Mesenchymal stem cell (in vitro differentiated cells and primary cell): ENCODE measurements around the gene C11orf97.
A peak's percentile ranks its signal among the peaks of the same experiment; 100 is the strongest.

ENCODE experiments used
- DNase-seq: peaks from one replicate; pipeline ENCODE4 v3.0.0-alpha.2; 2013
- H2AFZ ChIP-seq: one replicate; pipeline ENCODE4 v1.6.1; 2013; ENCODE audit warnings: low read depth, mild to moderate bottlenecking, control low read depth, inconsistent platforms, low read length, moderate library complexity
- H2AK5ac ChIP-seq: 2 replicates; pipeline ENCODE4 v1.6.1; 2013; ENCODE audit warnings: low read length, moderate library complexity, mild to moderate bottlenecking, inconsistent platforms; ENCODE audit not compliant: severe bottlenecking
- H2BK120ac ChIP-seq: one replicate; pipeline ENCODE4 v1.6.1; 2013; ENCODE audit warnings: low read depth, mild to moderate bottlenecking, inconsistent platforms, low read length, moderate library complexity
- H2BK12ac ChIP-seq, 2 experiments: one replicate each; pipeline ENCODE4 v1.6.1; 2013; ENCODE audit warnings: inconsistent platforms in 2 of 2, low read length in 2 of 2, mild to moderate bottlenecking in 2 of 2, moderate library complexity in 2 of 2, control low read depth in 1 of 2
- H2BK15ac ChIP-seq: one replicate; pipeline ENCODE4 v1.6.1; 2013; ENCODE audit warnings: mild to moderate bottlenecking, low read depth, inconsistent platforms; ENCODE audit not compliant: poor library complexity, severe bottlenecking
- H2BK5ac ChIP-seq: 2 replicates; pipeline ENCODE4 v1.6.1; 2013; ENCODE audit warnings: low read depth, mild to moderate bottlenecking, low read length, control low read depth, inconsistent platforms; ENCODE audit not compliant: poor library complexity, severe bottlenecking
- H3K14ac ChIP-seq, 2 experiments: one replicate each; pipeline ENCODE4 v1.6.1; 2013; ENCODE audit warnings: inconsistent platforms in 2 of 2, low read length in 2 of 2, control low read depth in 1 of 2, mild to moderate bottlenecking in 1 of 2, moderate library complexity in 1 of 2
- H3K18ac ChIP-seq, 2 experiments: one replicate each; pipeline ENCODE4 v1.6.1; 2013; ENCODE audit warnings: inconsistent platforms in 2 of 2, low read length in 2 of 2, control low read depth in 1 of 2, low read depth in 1 of 2, mild to moderate bottlenecking in 1 of 2
- H3K23ac ChIP-seq, 2 experiments: one replicate each; pipeline ENCODE4 v1.6.1; 2013; ENCODE audit warnings: inconsistent platforms in 2 of 2, low read length in 2 of 2, mild to moderate bottlenecking in 2 of 2, moderate library complexity in 2 of 2, control low read depth in 1 of 2
- H3K27ac ChIP-seq: 2 replicates; pipeline ENCODE4 v1.5.1; 2013; ENCODE audit warnings: mild to moderate bottlenecking, moderate library complexity, low read length, control low read depth, inconsistent platforms; ENCODE audit not compliant: poor library complexity, severe bottlenecking
- H3K27me3 ChIP-seq, 2 experiments: 2 replicates each; pipeline versions ENCODE4 v1.6.1 to v1.7.0; 2013; ENCODE audit warnings: low read length in 2 of 2, mild to moderate bottlenecking in 2 of 2, moderate library complexity in 2 of 2, control low read depth in 1 of 2, inconsistent platforms in 1 of 2; ENCODE audit not compliant: control insufficient read depth in 1 of 2, insufficient read depth in 1 of 2
- H3K36me3 ChIP-seq, 2 experiments: 2 replicates each; pipeline versions ENCODE4 v1.6.1 to v1.7.0; 2013; ENCODE audit warnings: low read length in 2 of 2, control low read depth in 1 of 2, inconsistent platforms in 1 of 2, low read depth in 1 of 2, mild to moderate bottlenecking in 1 of 2; ENCODE audit not compliant: insufficient read depth in 2 of 2, control insufficient read depth in 1 of 2
- H3K4ac ChIP-seq, 2 experiments: one replicate each; pipeline ENCODE4 v1.6.1; 2013; ENCODE audit warnings: inconsistent platforms in 2 of 2, low read length in 2 of 2, mild to moderate bottlenecking in 2 of 2, moderate library complexity in 2 of 2, control low read depth in 1 of 2, low read depth in 1 of 2
- H3K4me1 ChIP-seq: 2 replicates; pipeline ENCODE4 v1.6.1; 2013; ENCODE audit warnings: low read depth, low read length, control low read depth; ENCODE audit not compliant: control insufficient read depth, insufficient read depth
- H3K4me2 ChIP-seq: 2 replicates; pipeline ENCODE4 v1.6.1; 2013; ENCODE audit warnings: low read length, mild to moderate bottlenecking, inconsistent platforms; ENCODE audit not compliant: poor library complexity, severe bottlenecking
- H3K4me3 ChIP-seq, 2 experiments: 2 replicates each; pipeline versions ENCODE4 v1.5.1 to v1.7.0; 2013; ENCODE audit warnings: low read length in 2 of 2, mild to moderate bottlenecking in 2 of 2, control low read depth in 1 of 2, low read depth in 1 of 2; ENCODE audit not compliant: insufficient read depth in 1 of 2
- H3K79me1 ChIP-seq: replicated peaks from 2 replicates; pipeline ENCODE4 v1.6.1; 2013; ENCODE audit warnings: mild to moderate bottlenecking, control low read depth, low read length, inconsistent platforms; ENCODE audit not compliant: poor library complexity, severe bottlenecking
- H3K9ac ChIP-seq: 2 replicates; pipeline ENCODE4 v1.7.0; 2013; ENCODE audit warnings: mild to moderate bottlenecking, low read length, moderate library complexity
- H3K9me3 ChIP-seq: 2 replicates; pipeline ENCODE4 v1.7.0; 2013; ENCODE audit warnings: mild to moderate bottlenecking, low read length; ENCODE audit not compliant: control insufficient read depth
- H4K8ac ChIP-seq: one replicate; pipeline ENCODE4 v1.6.1; 2013; ENCODE audit warnings: inconsistent platforms, mild to moderate bottlenecking, low read length, moderate library complexity
- H4K91ac ChIP-seq: one replicate; pipeline ENCODE4 v1.6.1; 2013; ENCODE audit warnings: mild to moderate bottlenecking, low read length, inconsistent platforms
- WGBS: methylation state at CpG from one replicate; pipeline ENCODE4 v1.1.7; 2013; ENCODE audit warnings: mixed read lengths; 5-methylcytosine and 5-hydroxymethylcytosine counted together

Gene C11orf97

DNA sequence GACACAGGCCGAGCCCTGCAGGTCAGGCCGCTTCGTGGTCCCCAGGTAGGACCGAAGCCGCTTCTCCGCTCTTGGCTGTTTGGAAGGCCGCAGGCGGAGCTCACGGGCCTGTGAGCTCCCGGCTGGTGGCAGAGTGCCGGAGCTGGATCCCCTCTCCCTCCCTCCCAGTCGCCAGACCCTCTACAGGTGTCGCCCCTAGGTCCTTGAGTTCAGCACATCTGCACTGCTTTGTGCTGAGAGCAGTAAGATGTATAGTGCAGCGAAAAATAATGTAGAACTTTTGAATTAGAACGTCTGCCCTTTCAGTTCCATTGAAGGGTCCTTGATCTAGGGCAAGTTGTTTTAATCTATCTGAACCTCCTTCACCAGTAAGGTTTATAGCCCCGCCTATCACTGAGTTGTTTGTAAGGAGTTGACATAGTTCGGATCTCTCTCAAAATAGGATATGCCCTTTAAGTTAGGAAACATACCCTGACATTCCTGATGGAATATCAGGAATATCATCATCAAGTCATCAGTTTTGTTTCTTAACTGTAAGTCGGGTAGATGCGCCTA is 18.1 kb upstream of the C11orf97 start:
- no peak overlapping the region for H2BK120ac ChIP-seq
- WGBS = 0% methylated on average over 14 of the region's 19 CpGs

DNA sequence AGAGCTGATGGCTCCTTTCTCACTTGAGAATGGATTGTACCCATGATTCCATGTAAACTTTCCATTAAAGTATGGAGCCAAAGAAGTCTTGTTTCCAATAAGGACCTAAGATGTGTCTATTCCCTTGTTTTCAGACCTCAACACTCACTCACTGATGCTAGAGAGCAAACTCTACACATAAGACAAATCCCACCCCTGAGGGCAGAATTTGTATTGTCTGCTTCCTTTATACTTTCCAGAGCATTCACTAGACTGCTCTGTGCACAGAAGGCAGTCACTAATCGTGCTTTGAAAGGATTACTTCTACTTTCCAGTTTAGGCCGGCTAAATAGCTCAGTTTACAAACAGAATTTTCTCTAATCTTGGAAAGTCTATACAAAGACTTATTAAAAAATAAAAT is 12.1 kb upstream of the C11orf97 start:
- Histone ChIP-seq H3K14ac (no peak overlapping the region), H3K4me2 (no peak overlapping the region), H2AFZ (no peak overlapping the region), H3K9ac (no peak overlapping the region), H3K27ac (no peak overlapping the region), H3K79me1 (peaks cover 4% of the 10 kb centered on the region), H2BK12ac (no peak overlapping the region), H3K4ac (no peak overlapping the region), H4K91ac (no peak overlapping the region), H3K18ac (no peak overlapping the region), H2BK15ac (no peak overlapping the region), H3K36me3 (peaks cover 4 to 54% of the 10 kb centered on the region in 2 experiments), H2BK5ac (no peak overlapping the region), H3K9me3 (no peaks in the 10 kb centered on the region), H3K23ac (no peak overlapping the region), H3K4me1 (no peaks in the 10 kb centered on the region), H2AK5ac (no peak overlapping the region), H3K4me3 (no peak overlapping the region), H4K8ac (no peak overlapping the region), H3K27me3 (no peaks in the 10 kb centered on the region), H2BK120ac (no peak overlapping the region)
- WGBS = 100% methylated on average over 1 of the region's 2 CpGs
- no peak for DNase-seq

More for the DNA sequence above, 18.1 kb upstream of the C11orf97 start:
- peak overlapping the region; percentile 78 for H4K8ac ChIP-seq
- H4K91ac ChIP-seq = no peak overlapping the region
- H3K36me3 ChIP-seq = peaks cover 4 to 45% of the 10 kb centered on the region in 2 experiments
- peak overlapping the region; percentile 85 to 91 for H3K4me3 ChIP-seq
- H3K18ac ChIP-seq = peak overlapping the region in 1 of 2 experiments; percentile 63
- no peaks in the 10 kb centered on the region for H3K4me1 ChIP-seq
- H3K14ac ChIP-seq = no peak overlapping the region
- peak overlapping the region; percentile 67 for H2AFZ ChIP-seq
- H3K9me3 ChIP-seq = no peaks in the 10 kb centered on the region
- no peak overlapping the region for H2BK15ac ChIP-seq
- peak overlapping the region; percentile 94 for H3K9ac ChIP-seq
- H3K27ac ChIP-seq = peak overlapping the region; percentile 51
- H3K79me1 ChIP-seq = peaks cover 19% of the 10 kb centered on the region
- H2BK12ac ChIP-seq = no peak overlapping the region
- peak overlapping the region in 1 of 2 experiments; percentile 71 for H3K23ac ChIP-seq
- no peak for DNase-seq
- no peak overlapping the region for H2AK5ac ChIP-seq
- peak overlapping the region; percentile 46 for H3K4me2 ChIP-seq
- H2BK5ac ChIP-seq = no peak overlapping the region
- H3K4ac ChIP-seq = peak overlapping the region in 1 of 2 experiments; percentile 51
- H3K27me3 ChIP-seq = no peaks in the 10 kb centered on the region

DNA sequence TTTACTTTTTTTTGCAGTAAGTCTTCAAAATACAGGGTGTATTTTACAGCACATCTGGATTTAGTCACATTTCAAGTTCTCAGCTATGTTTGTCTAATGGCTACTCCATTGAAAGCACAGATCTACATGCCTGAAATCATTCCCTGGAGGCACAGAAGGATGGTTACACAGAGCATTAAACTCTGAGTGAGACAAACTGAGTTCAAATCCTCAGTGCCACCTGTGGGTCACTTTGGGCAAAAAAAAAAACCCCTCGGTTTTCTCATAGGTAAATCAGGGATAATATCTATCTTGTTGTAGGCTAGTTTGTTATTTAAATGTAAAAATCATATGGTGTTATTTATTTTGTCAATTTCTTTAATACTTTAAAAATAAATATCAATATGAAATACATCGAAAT is 10.7 kb upstream of the C11orf97 start:
- H4K91ac ChIP-seq = no peak overlapping the region
- no peaks in the 10 kb centered on the region for H3K27me3 ChIP-seq
- H3K14ac ChIP-seq = no peak overlapping the region

DNA sequence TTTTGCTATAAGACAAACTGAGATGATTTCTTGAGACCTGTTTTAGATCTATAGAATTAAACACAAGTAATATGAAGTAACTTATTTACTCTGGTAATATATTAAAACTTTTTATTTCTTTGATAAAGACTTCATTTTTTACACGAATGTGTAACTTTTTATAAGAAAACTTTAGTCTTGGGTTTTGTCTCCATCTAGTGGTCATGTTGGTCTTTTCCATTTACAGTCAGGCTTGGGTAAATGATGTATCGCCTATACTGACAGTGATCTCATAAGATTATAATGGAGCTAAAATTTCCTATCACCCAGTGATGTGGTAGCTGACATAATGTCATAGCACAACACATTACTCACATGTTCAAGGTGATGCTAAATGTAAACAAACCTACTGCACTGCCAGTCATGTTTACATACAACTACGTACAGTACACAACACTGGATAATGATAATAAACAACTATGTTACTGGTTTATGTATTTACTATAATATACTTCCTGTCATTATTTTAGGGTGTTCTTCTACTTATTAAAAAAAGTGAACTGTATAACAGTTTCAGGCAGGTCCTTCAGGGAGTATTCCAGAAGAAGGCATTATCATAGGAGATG is 7.5 kb upstream of the C11orf97 start:
- H3K27me3 ChIP-seq = no peaks in the 10 kb centered on the region
- H2BK120ac ChIP-seq = no peak overlapping the region
- H3K23ac ChIP-seq = no peak overlapping the region
- no peak overlapping the region for H3K18ac ChIP-seq
- H3K14ac ChIP-seq = no peak overlapping the region
- DNase-seq = peak; percentile 62
- no peak overlapping the region for H3K4ac ChIP-seq
- no peak overlapping the region for H3K4me2 ChIP-seq
- H2BK5ac ChIP-seq = no peak overlapping the region
- no peaks in the 10 kb centered on the region for H3K79me1 ChIP-seq
- no peaks in the 10 kb centered on the region for H3K4me1 ChIP-seq
- WGBS = no CpG with 5 or more reads among the region's 3 CpGs
- H3K36me3 ChIP-seq = peaks cover 0 to 18% of the 10 kb centered on the region in 2 experiments
- H3K27ac ChIP-seq = no peak overlapping the region
- H4K91ac ChIP-seq = no peak overlapping the region
- no peak overlapping the region for H2BK15ac ChIP-seq
- H2AFZ ChIP-seq = no peak overlapping the region
- no peak overlapping the region for H3K4me3 ChIP-seq
- no peak overlapping the region for H2BK12ac ChIP-seq
- H4K8ac ChIP-seq = no peak overlapping the region
- no peak overlapping the region for H2AK5ac ChIP-seq
- no peaks in the 10 kb centered on the region for H3K9me3 ChIP-seq
- no peak overlapping the region for H3K9ac ChIP-seq

More for the DNA sequence above, 10.7 kb upstream of the C11orf97 start:
- Histone ChIP-seq H3K27ac (no peak overlapping the region), H3K23ac (no peak overlapping the region), H2BK5ac (no peak overlapping the region), H3K18ac (no peak overlapping the region), H3K4ac (no peak overlapping the region), H3K4me2 (no peak overlapping the region), H4K8ac (no peak overlapping the region), H3K9me3 (no peaks in the 10 kb centered on the region), H2BK120ac (no peak overlapping the region), H2AK5ac (no peak overlapping the region), H3K4me3 (no peak overlapping the region), H2AFZ (no peak overlapping the region), H3K36me3 (peaks cover 4 to 51% of the 10 kb centered on the region in 2 experiments), H2BK15ac (no peak overlapping the region), H3K79me1 (peaks cover 1% of the 10 kb centered on the region), H3K9ac (no peak overlapping the region), H2BK12ac (no peak overlapping the region), H3K4me1 (no peaks in the 10 kb centered on the region)
- WGBS = no CpG with 5 or more reads among the region's 2 CpGs
- DNase-seq = no peak
